T-helper 1 cell treated with Interleukin-12 subunit alpha and Interleukin-12 subunit beta and Interleukin-4 antibody, amounts not matched to agents 30 ng/mL and 1 ng/mL, for 36 hours (primary cell): ENCODE data around the gene LRRC17. TPM values are rescaled to one million over a fixed set of nuclear protein-coding genes. Genes with fewer than 3 reads are reported as not detected.
"Not testable (repeated sequence)": the region's sequence is repeated elsewhere in the genome, so short reads cannot be mapped to it uniquely, and the experiment has no call there.

Source experiments
- intact Hi-C: fragments of 100-400 bp; cut with micrococcal nuclease; formaldehyde crosslinking; loops from one replicate; pipeline ENCODE4 v1.15.1; 2024
- total RNA-seq: library from RNA; stranded (reverse); gene quantifications from 2 replicates; pipeline ENCODE4 v1.2.3, GENCODE V29; 2022

The LRRC17 gene
- total RNA-seq, 1 donor from 2014 or later: 0.20 TPM

DNA sequence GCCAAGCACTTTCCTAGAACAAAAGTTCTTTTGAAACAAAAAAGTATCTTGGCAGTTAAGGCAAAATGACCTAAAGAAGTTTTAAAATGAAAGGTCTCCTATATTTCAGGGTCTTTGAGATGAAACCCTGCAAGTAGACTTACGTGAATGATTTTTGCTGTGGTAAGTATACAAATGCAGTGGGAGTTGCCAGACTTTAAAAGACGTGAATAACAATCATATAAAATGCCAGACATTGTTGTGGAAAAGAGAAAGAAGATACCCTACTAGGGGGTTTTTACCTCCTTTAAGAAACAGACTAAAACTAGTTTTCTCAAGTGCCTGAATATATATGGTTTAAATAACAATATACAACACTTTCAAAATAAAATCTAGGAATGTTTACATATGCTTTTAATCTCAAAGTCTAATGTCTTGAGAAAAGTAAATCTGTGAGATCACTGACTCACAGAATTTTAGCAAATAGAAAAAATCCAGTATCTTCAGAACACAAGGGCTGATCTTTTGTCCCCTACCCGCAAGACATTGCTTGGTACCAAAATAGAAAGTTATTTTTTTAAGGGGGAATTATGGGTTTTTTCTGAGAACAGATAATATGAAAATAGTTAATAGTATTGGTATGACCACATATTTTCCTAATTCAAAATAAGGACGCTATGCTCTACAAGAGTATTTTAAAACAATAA, 29.5 kb downstream of the LRRC17 start:
- intact Hi-C loops: no loop called here

DNA sequence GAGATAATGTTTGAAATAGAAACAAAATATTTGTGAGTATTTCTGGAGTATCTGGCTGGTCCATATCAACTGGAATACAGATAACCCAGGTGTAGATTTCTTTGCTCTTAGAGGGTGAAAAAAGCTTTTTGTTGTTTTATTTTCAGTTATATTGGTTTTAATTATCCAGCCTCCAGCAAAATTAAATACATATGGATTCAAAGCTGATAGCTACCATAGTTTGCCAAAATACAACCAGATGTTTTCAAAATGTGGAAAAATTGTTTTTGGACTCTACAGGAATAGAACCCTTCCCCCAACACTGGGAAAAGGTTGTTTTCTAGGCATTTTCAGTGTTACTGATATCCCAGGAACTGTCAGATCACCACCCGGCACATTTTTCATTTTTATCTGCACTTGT, 30.1 kb downstream of the LRRC17 start:
- intact Hi-C loops: no loop called here

DNA sequence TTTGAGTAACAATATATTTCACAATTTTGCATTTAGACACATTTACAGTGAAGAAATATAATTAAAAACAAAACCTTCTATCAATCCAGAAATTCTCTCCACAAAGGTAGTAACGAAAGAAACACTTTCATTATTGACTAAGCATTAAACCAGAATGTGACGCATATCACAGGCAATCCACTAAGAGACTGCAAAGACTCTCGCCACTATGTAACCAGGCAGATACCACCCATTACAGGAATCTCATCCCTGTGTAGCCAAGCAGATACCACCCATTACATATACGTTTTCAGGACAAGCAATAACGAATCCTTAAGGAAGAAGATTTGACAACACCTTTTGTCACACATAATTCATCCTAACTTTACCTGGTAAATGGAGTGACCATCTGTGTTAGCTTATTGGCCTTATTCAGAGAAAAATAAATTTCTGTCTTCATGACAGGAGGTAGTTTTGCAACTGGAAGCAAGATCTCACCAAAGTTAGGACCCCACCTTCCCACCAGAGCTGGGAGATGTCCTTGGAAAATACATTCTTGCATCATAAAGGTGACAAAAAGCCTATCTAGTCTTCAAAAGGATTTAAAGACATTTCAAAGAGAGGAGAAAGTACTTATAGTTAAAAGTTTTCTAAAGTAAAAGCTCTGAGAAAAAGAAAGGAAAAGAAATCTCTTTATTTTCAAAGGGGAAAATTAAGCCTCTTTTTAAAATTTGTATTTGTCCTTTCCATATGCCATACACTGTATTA, 30.8 kb downstream of the LRRC17 start:
- intact Hi-C loops: no loop called here

DNA sequence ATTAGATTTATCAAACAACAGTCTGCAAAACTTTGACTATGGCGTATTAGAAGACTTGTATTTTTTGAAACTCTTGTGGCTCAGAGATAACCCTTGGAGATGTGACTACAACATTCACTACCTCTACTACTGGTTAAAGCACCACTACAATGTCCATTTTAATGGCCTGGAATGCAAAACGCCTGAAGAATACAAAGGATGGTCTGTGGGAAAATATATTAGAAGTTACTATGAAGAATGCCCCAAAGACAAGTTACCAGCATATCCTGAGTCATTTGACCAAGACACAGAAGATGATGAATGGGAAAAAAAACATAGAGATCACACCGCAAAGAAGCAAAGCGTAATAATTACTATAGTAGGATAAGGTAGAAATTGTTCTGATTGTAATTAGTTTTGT, 31.4 kb downstream of the LRRC17 start:
- intact Hi-C loops: no loop called here

DNA sequence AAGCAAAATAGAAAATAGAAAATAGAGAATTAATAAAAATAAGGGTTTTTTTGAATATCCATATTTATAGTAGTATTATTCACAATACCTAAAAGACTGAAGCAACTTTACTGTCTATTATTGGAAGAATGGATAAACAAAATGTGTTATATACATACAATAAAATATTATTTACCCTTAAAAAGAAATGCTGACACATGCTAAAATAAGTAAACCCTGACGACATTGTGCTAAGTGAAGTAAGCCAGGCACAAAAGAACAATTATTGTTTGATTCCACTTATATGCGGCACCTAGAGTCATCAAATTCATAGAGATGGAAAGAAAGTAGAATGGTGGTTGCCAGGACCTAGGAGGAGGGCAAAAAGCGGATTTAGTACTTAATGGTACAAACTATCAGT, 39.0 kb downstream of the LRRC17 start:
- intact Hi-C loops: no loop called here

DNA sequence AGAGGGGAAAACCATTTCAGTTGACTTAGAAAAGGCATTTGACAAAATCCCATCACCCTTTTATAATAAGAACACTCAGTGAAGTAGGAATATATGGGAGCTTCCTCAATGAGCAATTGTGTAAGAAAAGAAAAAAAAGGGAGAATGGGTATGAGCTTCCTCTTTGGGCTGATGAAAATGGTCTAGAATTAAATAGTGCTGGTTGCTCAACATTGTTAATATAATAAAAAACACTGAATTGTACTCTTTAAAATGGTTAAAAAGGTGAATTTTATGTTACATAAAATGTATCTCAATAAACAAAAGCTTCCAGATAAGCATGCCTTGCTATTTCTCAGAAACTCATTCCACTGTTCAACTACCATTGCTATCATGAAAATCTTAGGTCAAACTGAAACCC, 40.6 kb downstream of the LRRC17 start:
- intact Hi-C loops: no loop called here

DNA sequence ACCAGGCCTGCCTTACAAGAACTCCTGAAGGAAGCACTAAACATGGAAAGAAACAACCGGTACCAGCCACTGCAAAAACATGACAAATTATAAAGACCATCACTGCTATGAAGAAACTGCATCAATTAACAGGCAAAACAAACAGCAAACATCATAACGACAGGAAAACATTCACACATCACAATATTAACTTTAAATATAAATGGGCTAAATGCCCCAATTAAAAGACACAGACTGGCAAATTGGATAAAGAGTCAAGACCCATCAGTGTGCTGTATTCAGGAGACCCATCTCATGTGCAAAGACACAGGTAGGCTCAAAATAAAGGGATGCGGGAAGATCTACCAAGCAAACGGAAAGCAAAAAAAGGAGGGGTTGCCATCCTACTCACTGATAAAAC, 41.6 kb downstream of the LRRC17 start:
- intact Hi-C loops: not testable (repeated sequence)

DNA sequence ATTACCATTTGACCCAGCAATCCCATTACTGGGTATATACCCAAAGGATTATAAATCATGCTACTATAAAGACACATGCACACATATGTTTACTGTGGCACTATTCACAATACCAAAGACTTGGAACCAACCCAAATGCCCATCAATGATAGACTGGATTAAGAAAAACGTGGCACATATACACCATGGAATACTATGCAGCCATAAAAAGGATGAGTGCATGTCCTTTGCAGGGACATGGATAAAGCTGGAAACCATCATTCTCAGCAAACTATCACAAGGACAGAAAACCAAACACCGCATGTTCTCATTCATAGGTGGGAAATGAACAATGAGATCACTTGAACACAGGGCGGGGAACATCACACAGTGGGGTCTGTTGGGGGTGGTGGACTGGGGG, 45.2 kb downstream of the LRRC17 start:
- intact Hi-C loops: not testable (repeated sequence)

DNA sequence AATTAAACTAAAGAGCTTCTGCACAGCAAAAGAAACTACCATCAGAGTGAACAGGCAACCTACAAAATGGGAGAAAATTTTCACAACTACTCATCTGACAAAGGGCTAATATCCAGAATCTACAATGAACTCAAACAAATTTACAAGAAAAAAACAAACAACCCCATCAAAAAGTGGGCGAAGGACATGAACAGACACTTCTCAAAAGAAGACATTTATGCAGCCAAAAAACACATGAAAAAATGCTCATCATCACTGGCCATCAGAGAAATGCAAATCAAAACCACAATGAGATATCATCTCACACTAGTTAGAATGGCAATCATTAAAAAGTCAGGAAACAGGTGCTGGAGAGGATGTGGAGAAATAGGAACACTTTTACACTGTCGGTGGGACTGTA, 49.2 kb downstream of the LRRC17 start:
- intact Hi-C loops: not testable (repeated sequence)

DNA sequence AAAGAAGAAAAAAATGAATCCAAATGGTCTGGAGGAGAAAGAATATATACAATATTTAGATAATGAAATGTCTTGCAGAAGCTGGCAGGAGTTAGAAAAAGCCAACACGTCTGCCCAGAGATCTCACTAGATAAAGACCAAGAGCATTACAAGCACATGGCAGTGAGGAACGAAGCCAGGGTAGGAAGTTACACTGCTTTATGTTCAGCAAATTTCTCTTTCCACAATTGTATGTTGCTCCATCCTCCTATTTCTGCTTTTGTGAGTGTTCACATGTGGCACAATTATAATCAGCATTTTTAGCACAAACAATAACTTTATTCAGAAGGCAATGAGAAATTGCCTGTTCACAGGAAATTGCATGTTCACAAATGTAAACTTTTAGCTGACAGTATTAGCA, 53.7 kb downstream of the LRRC17 start:
- intact Hi-C loops: no loop called here

DNA sequence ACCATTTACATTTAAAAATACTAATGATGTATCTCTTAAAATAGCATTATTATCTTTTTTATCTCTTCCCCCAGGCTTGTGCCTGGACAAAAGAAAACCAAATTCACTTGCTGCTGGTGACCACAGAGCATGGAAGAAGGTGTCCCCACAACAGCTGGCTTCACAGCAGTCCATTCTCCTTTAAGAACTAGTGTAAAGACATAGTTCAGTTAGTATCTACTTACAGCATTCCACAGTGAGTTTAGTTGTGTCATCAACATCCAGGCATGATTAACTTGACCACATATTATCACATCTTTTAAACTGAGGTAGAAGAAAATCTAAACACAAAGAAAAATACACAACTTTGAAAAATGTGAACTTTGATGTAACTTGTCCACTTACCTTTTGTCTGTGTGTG, 55.0 kb downstream of the LRRC17 start:
- intact Hi-C loops: no loop called here

DNA sequence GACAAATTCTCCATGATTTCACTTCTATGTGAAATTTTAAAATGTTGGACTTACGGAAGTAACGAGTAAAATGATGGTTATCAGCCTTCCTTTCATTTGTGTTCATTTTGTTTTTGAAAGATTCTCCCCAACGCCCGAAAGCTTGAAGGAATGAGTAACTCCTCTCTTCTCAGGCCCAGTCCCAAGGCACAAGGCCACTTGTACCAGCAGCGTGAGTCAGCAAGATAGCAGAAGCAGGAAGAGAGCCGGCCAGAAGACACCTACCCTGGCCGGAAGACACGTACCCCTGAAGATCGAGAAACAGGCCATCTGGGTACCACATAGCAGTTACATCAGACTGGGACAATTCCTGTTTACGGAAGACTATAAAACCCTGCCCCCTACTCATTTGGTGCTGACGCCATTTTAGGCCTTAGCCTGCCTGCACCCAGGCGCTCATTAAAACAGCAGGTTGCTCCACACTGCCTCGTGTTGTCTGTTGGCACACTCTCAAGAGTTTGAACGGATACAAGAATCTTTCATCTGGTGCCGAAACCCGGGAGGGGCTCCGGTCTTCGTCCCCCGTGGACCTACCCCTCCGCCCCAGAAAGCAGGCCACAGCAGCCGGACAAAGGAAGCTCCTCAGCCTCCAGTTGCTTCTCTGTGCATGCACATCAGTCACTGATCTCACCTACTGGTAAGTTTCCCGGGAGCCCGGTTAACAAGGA, 60.4 kb downstream of the LRRC17 start:
- intact Hi-C loops: no loop called here

DNA sequence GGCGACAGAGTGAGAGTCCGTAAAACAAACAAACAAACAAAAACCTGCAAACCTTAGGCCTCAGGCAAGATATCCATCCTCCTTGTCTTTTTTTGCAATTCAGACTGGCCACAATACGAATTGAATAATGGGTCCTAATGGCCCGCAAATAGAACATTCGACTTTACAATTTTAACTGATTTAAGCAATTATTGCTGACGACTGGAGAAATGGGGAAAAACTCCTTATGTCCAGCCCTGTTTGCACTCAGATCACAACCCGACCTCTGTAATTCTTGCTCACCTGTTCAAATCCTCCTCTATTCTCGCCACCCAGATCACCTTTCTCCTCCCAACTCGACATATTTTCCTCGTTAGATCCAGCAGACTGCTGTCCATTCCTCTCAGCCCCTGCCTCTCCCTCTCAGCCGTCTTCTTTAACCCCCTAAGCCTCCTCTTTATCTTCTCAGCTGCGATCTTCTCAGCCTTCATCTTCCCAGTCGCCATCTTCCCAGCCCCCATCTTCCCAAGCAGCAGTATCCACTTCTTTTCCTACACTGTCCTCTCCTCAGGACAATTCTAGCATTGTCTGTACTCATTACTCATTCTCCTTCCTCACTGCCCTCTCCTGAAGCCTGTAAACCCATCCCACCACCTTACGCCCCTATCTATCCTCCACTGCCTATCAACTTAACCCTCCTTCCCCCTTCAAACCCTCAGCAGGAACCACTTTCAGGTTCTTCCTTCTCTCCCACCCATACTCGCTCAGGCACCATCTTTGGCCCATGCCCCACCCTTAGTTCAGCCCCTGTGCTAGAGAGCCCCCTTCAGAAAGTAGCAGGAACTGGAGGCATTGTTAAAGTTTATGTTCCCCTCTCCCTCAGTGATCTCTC, 61.8 kb downstream of the LRRC17 start:
- intact Hi-C loops: no loop called here

DNA sequence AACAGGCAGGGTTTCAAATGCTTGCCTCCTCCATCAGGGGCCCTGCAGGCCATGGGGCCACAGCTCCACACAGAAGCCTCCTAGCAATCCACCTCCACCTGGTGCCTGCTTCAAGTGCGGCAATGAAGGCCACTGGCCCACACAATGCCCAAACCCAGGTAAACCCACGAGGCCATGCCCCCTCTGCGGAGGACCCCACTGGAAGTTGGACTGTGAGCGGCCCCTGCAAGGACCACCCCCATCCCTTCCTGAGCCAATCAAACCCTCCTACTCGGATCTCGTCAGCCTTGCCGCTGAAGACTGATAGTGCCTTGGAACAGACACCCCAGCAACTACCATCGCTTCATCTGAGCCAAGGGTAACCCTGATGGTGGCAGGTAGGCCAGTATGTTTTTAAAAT, 63.1 kb downstream of the LRRC17 start:
- intact Hi-C loops: no loop called here

DNA sequence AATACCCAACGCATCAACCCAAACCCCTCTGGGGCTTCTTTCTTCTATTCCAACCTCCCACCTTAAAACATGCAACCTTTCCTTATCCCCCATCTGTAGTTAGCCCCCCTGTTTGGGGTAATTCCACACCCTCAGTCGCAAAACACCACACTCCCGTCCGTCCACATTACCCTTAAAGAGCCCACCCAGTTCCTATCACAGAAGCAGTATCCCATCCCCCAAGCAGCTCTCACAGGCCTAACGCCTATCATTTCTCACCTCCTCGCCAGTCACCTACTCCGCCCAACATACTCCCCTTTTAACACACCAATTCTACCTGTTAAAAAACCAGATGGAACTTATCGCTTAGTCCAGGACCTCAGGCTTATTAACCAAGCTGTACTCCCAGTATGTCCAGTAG, 63.7 kb downstream of the LRRC17 start:
- intact Hi-C loops: no loop called here

DNA sequence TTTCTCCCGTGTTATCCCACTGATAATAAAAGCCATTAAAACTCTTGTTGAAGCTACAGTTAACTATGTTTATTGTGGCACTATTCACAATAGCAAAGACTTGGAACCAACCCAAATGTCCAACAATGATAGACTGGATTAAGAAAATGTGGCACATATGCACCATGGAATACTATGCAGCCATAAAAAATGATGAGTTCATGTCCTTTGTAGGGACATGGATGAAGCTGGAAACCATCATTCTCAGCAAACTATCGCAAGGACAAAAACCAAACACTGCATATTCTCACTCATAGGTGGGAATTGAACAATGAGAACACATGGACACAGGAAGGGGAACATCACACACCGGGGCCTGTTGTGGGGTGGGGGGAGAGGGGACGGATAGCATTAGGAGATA, 64.8 kb downstream of the LRRC17 start:
- intact Hi-C loops: not testable (repeated sequence)

DNA sequence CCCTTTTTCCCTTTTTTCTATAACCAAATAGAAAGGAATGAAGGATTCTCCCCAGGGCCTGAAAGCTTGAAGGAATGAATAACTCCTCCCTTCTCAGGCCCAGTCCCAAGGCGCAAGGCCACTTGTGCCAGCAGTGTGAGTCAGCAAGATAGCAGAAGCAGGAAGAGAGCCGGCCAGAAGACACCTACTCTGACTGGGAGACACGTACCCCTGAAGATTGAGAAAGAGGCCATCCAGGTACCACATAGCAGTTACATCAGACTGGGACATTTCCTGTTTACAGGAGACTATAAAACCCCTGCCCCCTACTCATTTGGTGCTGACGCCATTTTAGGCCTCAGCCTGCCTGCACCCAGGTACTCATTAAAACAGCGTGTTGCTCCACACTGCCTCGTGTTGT, 65.5 kb downstream of the LRRC17 start:
- intact Hi-C loops: no loop called here

DNA sequence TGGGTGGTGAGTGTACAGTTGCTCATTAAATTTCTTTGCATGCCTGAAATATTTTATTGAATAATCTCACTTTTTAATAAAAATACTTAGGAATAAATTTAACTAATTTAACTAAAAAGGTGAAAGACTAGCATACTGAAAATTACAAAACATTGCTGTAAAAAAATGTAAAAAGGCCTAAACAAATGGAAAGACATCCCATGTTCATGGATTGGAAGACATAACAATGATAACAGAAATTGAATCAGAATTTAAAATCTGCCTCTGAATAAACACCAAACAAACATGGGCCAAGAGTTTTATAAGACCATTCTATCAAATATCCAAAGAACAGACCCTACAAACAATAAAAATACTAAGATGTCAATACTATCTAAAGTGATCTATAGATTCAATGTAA, 66.9 kb downstream of the LRRC17 start:
- intact Hi-C loops: no loop called here

DNA sequence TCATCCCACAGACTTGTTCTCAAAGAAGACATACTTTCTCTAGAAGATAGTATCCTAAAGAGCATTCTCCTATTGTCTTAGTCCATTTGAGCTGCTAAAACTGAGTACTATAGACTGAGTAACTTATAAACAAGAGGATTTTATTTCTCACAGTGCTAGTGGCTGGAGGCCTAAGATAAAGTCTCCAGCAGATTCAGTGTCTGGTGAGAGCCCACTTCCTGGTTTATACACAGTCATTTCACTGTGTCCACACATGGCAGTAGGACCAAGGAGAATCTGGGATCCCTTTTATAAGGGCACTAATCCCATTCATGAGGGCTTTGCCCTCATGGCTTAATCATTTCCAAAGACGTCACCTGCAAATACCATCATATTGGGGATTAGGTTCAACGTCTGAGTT, 68.7 kb downstream of the LRRC17 start:
- intact Hi-C loops: no loop called here

DNA sequence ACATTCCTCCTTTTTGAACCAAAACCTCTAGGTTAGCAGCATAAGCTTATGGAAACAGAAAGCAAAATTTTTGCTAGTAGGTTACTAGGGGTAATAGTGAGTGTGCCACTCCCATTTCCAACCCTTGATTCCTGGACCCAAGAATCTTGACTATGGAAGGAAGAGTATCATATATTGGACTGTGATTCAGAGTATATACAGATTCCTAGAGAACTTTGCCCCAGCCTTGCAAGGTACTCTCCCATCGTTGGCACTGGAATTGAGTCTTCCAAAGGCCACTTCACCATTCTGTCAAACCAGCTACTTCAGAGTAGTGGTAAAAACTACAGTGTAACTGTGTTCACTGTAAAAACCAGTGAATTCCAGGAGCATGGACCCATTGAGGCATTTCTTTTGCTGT, 69.4 kb downstream of the LRRC17 start:
- intact Hi-C loops: no loop called here

DNA sequence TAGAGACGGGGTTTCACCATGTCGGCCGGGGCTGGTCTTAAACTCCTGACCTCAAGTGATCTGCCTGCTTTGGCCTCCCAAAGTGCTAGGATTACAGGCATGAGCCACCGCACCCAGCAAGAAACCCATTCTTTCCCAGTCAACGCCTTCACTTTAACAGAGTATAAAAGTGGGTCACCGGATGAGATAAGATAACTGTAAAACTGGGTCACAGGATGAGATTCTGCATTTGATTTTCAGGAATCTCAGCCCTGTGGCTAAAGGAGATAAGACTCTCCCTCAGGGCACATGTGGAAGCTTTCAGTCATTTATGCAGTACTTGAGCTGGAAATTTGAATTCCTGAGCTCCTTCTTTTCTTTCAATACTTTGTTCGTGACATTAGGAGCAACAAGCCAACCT, 70.8 kb downstream of the LRRC17 start:
- intact Hi-C loops: no loop called here
